HepG2 (cell line): ENCODE measurements around the gene PLPP3. TPM values are rescaled to one million over a fixed set of nuclear protein-coding genes. Genes with fewer than 3 reads are reported as not detected.

Experiments
- FOSL2 ChIP-seq: sonication (generic); formaldehyde crosslinking; IDR thresholded peaks from 2 replicates; pipeline ENCODE4 v1.4.0; 2020; ENCODE audit warnings: missing genetic modification reagents
- GZF1 ChIP-seq: sonication (generic); formaldehyde crosslinking; IDR thresholded peaks from 2 replicates; pipeline ENCODE4 v1.5.1; 2020; ENCODE audit warnings: mild to moderate bottlenecking, missing genetic modification reagents
- HIVEP1 ChIP-seq: sonication (generic); formaldehyde crosslinking; IDR thresholded peaks from 2 replicates; pipeline ENCODE4 v1.4.0; 2020; ENCODE audit warnings: mild to moderate bottlenecking, missing genetic modification reagents
- HOXA5 ChIP-seq: sonication (generic); formaldehyde crosslinking; IDR thresholded peaks from 2 replicates; pipeline ENCODE4 v1.4.0; 2020; ENCODE audit warnings: missing genetic modification reagents
- IKZF4 ChIP-seq: sonication (generic); formaldehyde crosslinking; IDR thresholded peaks from 2 replicates; pipeline ENCODE4 v1.5.1; 2020; ENCODE audit warnings: borderline replicate concordance, mild to moderate bottlenecking, low read depth, missing genetic modification reagents; ENCODE audit errors: not compliant biosample characterization
- MBD4 ChIP-seq: IDR thresholded peaks from 2 replicates; pipeline ENCODE4 v1.6.1; 2012; ENCODE audit warnings: low read length, inconsistent platforms, borderline replicate concordance
- PRMT3 ChIP-seq: sonication (generic); formaldehyde crosslinking; IDR thresholded peaks from 2 replicates; pipeline ENCODE4 v1.8.1; 2022; ENCODE audit warnings: low read depth, mild to moderate bottlenecking, moderate library complexity, missing genetic modification reagents, borderline replicate concordance
- RARA ChIP-seq: IDR thresholded peaks from 2 replicates; pipeline ENCODE4 v1.6.1; 2016; ENCODE audit warnings: missing genetic modification reagents, missing compliant biosample characterization
- SNRNP70 ChIP-seq: fragments of 200-400 bp; formaldehyde crosslinking; IDR thresholded peaks from 2 replicates; pipeline ENCODE4 v1.6.1; 2017; ENCODE audit warnings: mild to moderate bottlenecking, low read depth, low read length, moderate library complexity
- SP4 ChIP-seq: sonication (generic); formaldehyde crosslinking; IDR thresholded peaks from 2 replicates; pipeline ENCODE4 v1.8.1; 2023; ENCODE audit warnings: mild to moderate bottlenecking, missing genetic modification reagents
- YEATS2 ChIP-seq: sonication (generic); formaldehyde crosslinking; IDR thresholded peaks from 2 replicates; pipeline ENCODE4 v1.4.0; 2020; ENCODE audit warnings: missing genetic modification reagents, borderline replicate concordance
- ZFYVE20 ChIP-seq: sonication (generic); formaldehyde crosslinking; IDR thresholded peaks from 2 replicates; pipeline ENCODE4 v1.8.0; 2023; ENCODE audit warnings: low read depth, mild to moderate bottlenecking, moderate library complexity, missing genetic modification reagents, borderline replicate concordance
- ZNF331 ChIP-seq: sonication (generic); formaldehyde crosslinking; IDR thresholded peaks from 2 replicates; pipeline ENCODE4 v1.4.0; 2020; ENCODE audit warnings: missing genetic modification reagents
- ZNF354B ChIP-seq: sonication (generic); formaldehyde crosslinking; IDR thresholded peaks from 2 replicates; pipeline ENCODE4 v1.8.0; 2022; ENCODE audit warnings: mild to moderate bottlenecking, missing genetic modification reagents
- ZNF724P ChIP-seq: sonication (generic); formaldehyde crosslinking; IDR thresholded peaks from 2 replicates; pipeline ENCODE4 v1.8.0; 2022; ENCODE audit warnings: missing genetic modification reagents, borderline replicate concordance
- ZNF788 ChIP-seq: sonication (generic); formaldehyde crosslinking; IDR thresholded peaks from 2 replicates; pipeline ENCODE4 v1.5.0; 2020; ENCODE audit warnings: mild to moderate bottlenecking, missing genetic modification reagents, borderline replicate concordance
- ZNF839 ChIP-seq: sonication (generic); formaldehyde crosslinking; IDR thresholded peaks from 2 replicates; pipeline ENCODE4 v1.4.0; 2020; ENCODE audit warnings: missing genetic modification reagents, mild to moderate bottlenecking, borderline replicate concordance
- ZNF878 ChIP-seq: sonication (generic); formaldehyde crosslinking; IDR thresholded peaks from 2 replicates; pipeline ENCODE4 v1.8.1; 2023; ENCODE audit warnings: mild to moderate bottlenecking, missing genetic modification reagents, moderate library complexity
- ZSCAN30 ChIP-seq: sonication (generic); formaldehyde crosslinking; IDR thresholded peaks from 2 replicates; pipeline ENCODE4 v1.5.0; 2020; ENCODE audit warnings: mild to moderate bottlenecking, missing genetic modification reagents
- polyA plus RNA-seq, 8 experiments: library from polyadenylated mRNA; depleted of rRNA in 3 of 8; stranded (reverse) in 7 of 8; unstranded in 1 of 8; fragments of >200 nt; fragmentation: Illumina TruSeq in 4 of 8; extraction: Trizol in 4 of 8; gene quantifications; 2 replicates each; pipeline versions ENCODE4 v1.2.1 to v1.2.3, GENCODE V29; 2011 to 2016; ENCODE audit warnings: low read depth in 4 of 8, missing spikeins in 1 of 8, mixed read lengths in 1 of 8; ENCODE audit not compliant: insufficient read depth in 1 of 8
- total RNA-seq, 5 experiments: library from RNA; depleted of rRNA; stranded (reverse); fragments of >200 nt; fragmentation: Illumina TruSeq; extraction: Trizol; gene quantifications; 2 replicates each; pipeline ENCODE4 v1.2.3, GENCODE V29; 2016; ENCODE audit warnings: low read depth in 1 of 5
- TF ChIP-seq, protein P1 (sequence below), 2 experiments: sonication (generic) in 1 of 2; formaldehyde crosslinking in 1 of 2; IDR thresholded peaks; 2 replicates each; pipeline versions ENCODE4 v1.4.0 to v1.6.1; 2016 to 2020; ENCODE audit warnings: borderline replicate concordance in 1 of 2, low read depth in 1 of 2, mild to moderate bottlenecking in 1 of 2, missing genetic modification reagents in 1 of 2
- TF ChIP-seq, protein P2 (sequence below): IDR thresholded peaks from 2 replicates; pipeline ENCODE4 v1.6.1; 2016

Gene PLPP3
- total and polyA plus RNA-seq, 2 of the 13 experiments (the other 11 are each of a cell fraction or from before 2014, with no cell fraction given) = 49.7 to 65.8 TPM

DNA sequence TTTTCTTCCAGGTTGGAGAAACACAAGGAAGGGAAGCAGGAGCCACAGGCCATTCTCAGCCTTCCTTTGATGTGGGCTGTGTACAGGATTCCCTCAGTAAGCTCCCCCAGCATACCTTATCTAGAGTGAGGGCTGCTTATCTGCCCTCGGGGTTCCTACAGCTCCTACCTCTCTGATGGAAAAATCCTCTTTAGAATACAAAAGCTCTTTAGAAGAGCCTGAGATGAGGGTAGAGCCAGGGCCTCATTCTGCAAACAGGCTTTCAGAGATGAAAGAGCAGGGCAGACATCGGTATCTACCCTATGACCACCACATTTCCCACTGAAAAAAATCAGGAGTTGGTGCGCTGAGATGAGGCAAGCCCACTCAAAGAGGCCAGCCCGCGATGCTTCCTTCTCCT is 85.1 kb downstream of the PLPP3 start (continued):
- TF ChIP-seq, protein P1, sequence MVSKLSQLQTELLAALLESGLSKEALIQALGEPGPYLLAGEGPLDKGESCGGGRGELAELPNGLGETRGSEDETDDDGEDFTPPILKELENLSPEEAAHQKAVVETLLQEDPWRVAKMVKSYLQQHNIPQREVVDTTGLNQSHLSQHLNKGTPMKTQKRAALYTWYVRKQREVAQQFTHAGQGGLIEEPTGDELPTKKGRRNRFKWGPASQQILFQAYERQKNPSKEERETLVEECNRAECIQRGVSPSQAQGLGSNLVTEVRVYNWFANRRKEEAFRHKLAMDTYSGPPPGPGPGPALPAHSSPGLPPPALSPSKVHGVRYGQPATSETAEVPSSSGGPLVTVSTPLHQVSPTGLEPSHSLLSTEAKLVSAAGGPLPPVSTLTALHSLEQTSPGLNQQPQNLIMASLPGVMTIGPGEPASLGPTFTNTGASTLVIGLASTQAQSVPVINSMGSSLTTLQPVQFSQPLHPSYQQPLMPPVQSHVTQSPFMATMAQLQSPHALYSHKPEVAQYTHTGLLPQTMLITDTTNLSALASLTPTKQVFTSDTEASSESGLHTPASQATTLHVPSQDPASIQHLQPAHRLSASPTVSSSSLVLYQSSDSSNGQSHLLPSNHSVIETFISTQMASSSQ (IDR thresholded peaks at IDR 0.05; ENCODE audit: low read depth) = peak; percentile 76
- TF ChIP-seq, protein P1 (CRISPR knock-in tag; IDR thresholded peaks at IDR 0.05; ENCODE audit: borderline replicate concordance) = peak; percentile 86; the same call in 1 of the 2 replicates
- TF ChIP-seq SNRNP70 = no peak
- TF ChIP-seq RARA (CRISPR knock-in tag) = peak; percentile 74
- TF ChIP-seq ZNF878 (CRISPR knock-in tag) = peak; percentile 77; the same call in 1 of the 2 replicates
- no peak for TF ChIP-seq ZNF839 (CRISPR knock-in tag)
- TF ChIP-seq HOXA5 (CRISPR knock-in tag) = 0 out of 2 replicates have a peak, but pooled peaks have one; percentile 51
- peak; percentile 87; the same call in 1 of the 2 replicates for TF ChIP-seq MBD4
- TF ChIP-seq ZNF354B (CRISPR knock-in tag) = no peak
- TF ChIP-seq GZF1 = 0 out of 2 replicates have a peak, but pooled peaks have one; percentile 41
- TF ChIP-seq, protein P2, sequence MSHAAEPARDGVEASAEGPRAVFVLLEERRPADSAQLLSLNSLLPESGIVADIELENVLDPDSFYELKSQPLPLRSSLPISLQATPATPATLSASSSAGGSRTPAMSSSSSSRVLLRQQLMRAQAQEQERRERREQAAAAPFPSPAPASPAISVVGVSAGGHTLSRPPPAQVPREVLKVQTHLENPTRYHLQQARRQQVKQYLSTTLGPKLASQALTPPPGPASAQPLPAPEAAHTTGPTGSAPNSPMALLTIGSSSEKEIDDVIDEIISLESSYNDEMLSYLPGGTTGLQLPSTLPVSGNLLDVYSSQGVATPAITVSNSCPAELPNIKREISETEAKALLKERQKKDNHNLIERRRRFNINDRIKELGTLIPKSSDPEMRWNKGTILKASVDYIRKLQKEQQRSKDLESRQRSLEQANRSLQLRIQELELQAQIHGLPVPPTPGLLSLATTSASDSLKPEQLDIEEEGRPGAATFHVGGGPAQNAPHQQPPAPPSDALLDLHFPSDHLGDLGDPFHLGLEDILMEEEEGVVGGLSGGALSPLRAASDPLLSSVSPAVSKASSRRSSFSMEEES = peak; percentile 91
- no peak for TF ChIP-seq ZFYVE20 (CRISPR knock-in tag)
- TF ChIP-seq FOSL2 (CRISPR knock-in tag) = peak; percentile 83
- TF ChIP-seq ZNF724P (CRISPR knock-in tag) = no peak
- TF ChIP-seq SP4 (CRISPR knock-in tag) = peak; percentile 34; the same call in 1 of the 2 replicates
- TF ChIP-seq ZNF331 = peak; percentile 81
- TF ChIP-seq YEATS2 = peak; percentile 45; the same call in 1 of the 2 replicates
- TF ChIP-seq IKZF4 (CRISPR knock-in tag) = no peak
- no peak for TF ChIP-seq PRMT3 (CRISPR knock-in tag)
- 0 out of 2 replicates have a peak, but pooled peaks have one; percentile 33 for TF ChIP-seq ZSCAN30 (CRISPR knock-in tag)
- peak; percentile 94; the same call in 1 of the 2 replicates for TF ChIP-seq ZNF788 (CRISPR knock-in tag)
- peak; percentile 67; the same call in 1 of the 2 replicates for TF ChIP-seq HIVEP1 (CRISPR knock-in tag)
